Heart right ventricle (tissue), 16 donors: ENCODE measurements around the gene TRIM34. TPM values are rescaled to one million over a fixed set of nuclear protein-coding genes. Genes with fewer than 3 reads are reported as not detected.

Experiments
- ATAC-seq, 8 donors: fragments of 200-7000 bp; cut with Tn5 transposase; one replicate each; pipeline ENCODE4 v1.9.1; 2020; ENCODE audit warnings: mild to moderate bottlenecking in 8 of 8, moderate library complexity in 8 of 8, moderate number of reproducible peaks in 1 of 8
- DNase-seq, 2 donors: peaks; one replicate each; pipeline ENCODE4 v3.0.0-alpha.2; 2020
- H3K27ac ChIP-seq, 10 donors: fragments of 200-600 bp; sonication (generic) in 2 of 10; one replicate each; pipeline versions ENCODE4 v1.5.0 to v1.8.0; 2020 to 2022; ENCODE audit warnings: mild to moderate bottlenecking in 3 of 10
- H3K27me3 ChIP-seq, 7 donors: fragments of 200-600 bp; one replicate each; pipeline ENCODE4 v1.8.0; 2021 to 2022; ENCODE audit warnings: mild to moderate bottlenecking in 2 of 7
- H3K36me3 ChIP-seq, 9 donors: fragments of 200-600 bp; sonication (generic) in 1 of 9; one replicate each; pipeline versions ENCODE4 v1.5.0 to v1.8.0; 2020 to 2022; ENCODE audit warnings: mild to moderate bottlenecking in 2 of 9
- H3K4me1 ChIP-seq, 9 donors: fragments of 200-600 bp; sonication (generic) in 1 of 9; one replicate each; pipeline versions ENCODE4 v1.5.0 to v1.8.0; 2020 to 2022; ENCODE audit warnings: mild to moderate bottlenecking in 4 of 9
- H3K4me3 ChIP-seq, 10 donors: fragments of 200-600 bp; sonication (generic) in 2 of 10; one replicate each; pipeline versions ENCODE4 v1.5.0 to v1.8.0; 2020 to 2022; ENCODE audit warnings: mild to moderate bottlenecking in 7 of 10, moderate library complexity in 2 of 10
- H3K9me3 ChIP-seq, 11 donors: fragments of 200-600 bp in 10 of 11; sonication (generic) in 2 of 11; one replicate each; pipeline versions ENCODE4 v1.5.0 to v1.8.0; 2013 to 2022; ENCODE audit warnings: mild to moderate bottlenecking in 2 of 11, control low read depth in 1 of 11, moderate library complexity in 1 of 11
- CTCF ChIP-seq, 9 donors: fragments of 200-600 bp; sonication (generic) in 2 of 9; IDR thresholded peaks; one replicate each; pipeline versions ENCODE4 v1.5.0 to v1.8.0; 2021 to 2022; ENCODE audit warnings: antibody characterized with exemption in 9 of 9, mild to moderate bottlenecking in 5 of 9, moderate library complexity in 1 of 9
- WGBS, 2 donors: extraction: QIAGEN DNeasy Blood & Tissue Kit; methylation state at CpG; one replicate each; pipeline ENCODE4 v1.1.7; 2013; ENCODE audit warnings: inconsistent platforms in 1 of 2; 5-methylcytosine and 5-hydroxymethylcytosine counted together
- intact Hi-C, 10 donors: fragments of 100-400 bp; cut with DNase I; formaldehyde crosslinking; loops; one replicate each; pipeline versions ENCODE4 v1.11.1 to v1.14.2; 2022
- polyA plus RNA-seq, 2 donors: library from polyadenylated mRNA; stranded (reverse); fragments of 200-250 nt; gene quantifications; one replicate each; pipeline ENCODE4 v1.2.3, GENCODE V29; 2013
- total RNA-seq, 10 donors: library from RNA; stranded (reverse); fragmentation: NEBNext Ultra II Directional in 3 of 10; extraction: Animal tissue kit (Norgen Biotek cat#: 25700) in 3 of 10; gene quantifications; one replicate each; pipeline versions ENCODE4 v1.2.1 to v1.2.4, GENCODE V29; 2021 to 2023
- donor health status: Arrhythmogenic right ventricular cardiomyopathy.
- donor health status: ischemic (EF 13 %, LVEDD 7.1; RV severe dilation, severe dysfunction).
- donor health status: healthy with polysubstance abuse.
- donor health status: DM: no; HTN: yes; CAD: no.
- donor health status: DM: no; HTN: no; CAD: no.
- donor health status: ischemic (EF 25% LVEDD 6.9; RV normal size, moderate dysfunction).
- donor health status: ischemic (EF 25% LVEDD 5.7; RV mildly dilated, moderate dysfunction).
- donor health status: healthy.
- donor health status: DM: yes; HTN: yes; CAD: no.
- donor health status: Ischemic cardiomyopathy.
- donor health status: ischemic (EF 35%, LVEDD 5.7; RV mildly dilated, moderate dysfunction).
- donor health status: nonischemic (EF 11% LVEDD 7.7; RV severe dilation, severe dysfunction).
- donor health status: DM: yes; HTN: yes; CAD: no.
- donor health status: PGD.
- donor health status: ischemic (EF 29% LVEDD 5.4; RV normal size, mild dysfunction).
- donor health status: nonischemic (EF 23%, LVEDD 6.1; RV moderate dilation, normal function).

TRIM34 gene
- total and polyA plus RNA-seq, 12 donors = 0.66 to 6.5 (median 1.9) TPM

GRCh38 chr11:5603326-5603725 is 21.5 kb upstream of the TRIM34 start:
- no peaks in the 10 kb centered on the region for H3K27me3 ChIP-seq
- 97% methylated on average over 8 of the region's 8 CpGs for WGBS, 2 donors
- no peak for DNase-seq
- H3K27ac ChIP-seq = no peak overlapping the region
- H3K4me3 ChIP-seq = no peak overlapping the region
- TF ChIP-seq CTCF (IDR thresholded peaks at IDR 0.05) = no peak
- intact Hi-C loops = loop anchor here in 4 of 10 donors (5.0 to 10.0 kb wide), 2 partner anchors 201 to 204 kb away; partner anchors contain the start of gene OR52N2 (in 4 of the 4)
- H3K4me1 ChIP-seq = peaks cover 0 to 8% (median 6%) of the 10 kb centered on the region in 9 donors
- ATAC-seq = no peak
- H3K36me3 ChIP-seq = peaks cover 0 to 13% (median 0%) of the 10 kb centered on the region in 9 donors
- no peaks in the 10 kb centered on the region for H3K9me3 ChIP-seq

- WGBS, 2 donors = 79% methylated on average over 4 of the region's 4 CpGs
- no peak for ATAC-seq
- intact Hi-C loops = loop anchor here in 4 of 10 donors (5.0 to 10.0 kb wide), 2 partner anchors 200 to 202 kb away; partner anchors contain the start of gene OR52N2 (in 4 of the 4)
Measured at GRCh38 chr11:5604896-5605295, 19.9 kb upstream of the TRIM34 start.

GRCh38 chr11:5605849-5606248 is 19.0 kb upstream of the TRIM34 start:
- no peak for ATAC-seq
- WGBS, 2 donors = 84 to 85% methylated on average over 5 of the region's 5 CpGs
- TF ChIP-seq CTCF (IDR thresholded peaks at IDR 0.05) = no peak

More at GRCh38 chr11:5604896-5605295, 19.9 kb upstream of the TRIM34 start:
- no peak overlapping the region for H3K4me3 ChIP-seq
- no peak for DNase-seq
- H3K27me3 ChIP-seq = no peaks in the 10 kb centered on the region
- no peak overlapping the region for H3K27ac ChIP-seq
- H3K36me3 ChIP-seq = peaks cover 0 to 13% (median 0%) of the 10 kb centered on the region in 9 donors
- no peak for TF ChIP-seq CTCF (IDR thresholded peaks at IDR 0.05)
- H3K9me3 ChIP-seq = no peaks in the 10 kb centered on the region
- peaks cover 0 to 8% (median 6%) of the 10 kb centered on the region in 9 donors for H3K4me1 ChIP-seq

GRCh38 chr11:5608808-5609207 is 16.0 kb upstream of the TRIM34 start:
- no peaks in the 10 kb centered on the region for H3K4me1 ChIP-seq
- intact Hi-C loops = loop anchor here in 3 of 10 donors (10.0 kb wide), 1 partner anchor 196 kb away; the partner anchor contains the start of gene OR52N2 (in 3 of the 3)
- DNase-seq = no peak
- H3K9me3 ChIP-seq = no peaks in the 10 kb centered on the region
- no peaks in the 10 kb centered on the region for H3K27me3 ChIP-seq
- TF ChIP-seq CTCF (IDR thresholded peaks at IDR 0.05) = no peak
- H3K4me3 ChIP-seq = no peak overlapping the region
- no peak for ATAC-seq
- 70 to 73% methylated on average over 6 of the region's 6 CpGs for WGBS, 2 donors
- no peak overlapping the region for H3K27ac ChIP-seq
- peaks cover 0 to 34% (median 0%) of the 10 kb centered on the region in 9 donors for H3K36me3 ChIP-seq

More at GRCh38 chr11:5605849-5606248, 19.0 kb upstream of the TRIM34 start:
- Histone ChIP-seq H3K27ac (no peak overlapping the region), H3K4me3 (no peak overlapping the region), H3K27me3 (no peaks in the 10 kb centered on the region), H3K36me3 (peaks cover 0 to 17% (median 0%) of the 10 kb centered on the region in 9 donors), H3K4me1 (peaks cover 0 to 3% (median 0%) of the 10 kb centered on the region in 9 donors), H3K9me3 (no peaks in the 10 kb centered on the region)
- intact Hi-C loops = loop anchor here in 3 of 10 donors (10.0 kb wide), 1 partner anchor 199 kb away; the partner anchor contains the start of gene OR52N2 (in 3 of the 3)
- no peak for DNase-seq
